Neural cell (in vitro differentiated cells): ENCODE data around the gene DHX34.

Experiments used
- EP300 ChIP-seq: fragments of 450-650 bp; conservative IDR thresholded peaks from 2 replicates; pipeline ENCODE4 v1.6.1; 2014; ENCODE audit warnings: antibody characterized with exemption, mild to moderate bottlenecking, moderate library complexity; ENCODE audit not compliant: poor library complexity, severe bottlenecking
- EZH2 ChIP-seq: fragments of 200-600, 300-800 bp; shearing (Covaris generic), sonication (generic); IDR thresholded peaks from 2 replicates; pipeline ENCODE4 v1.6.1; 2014; ENCODE audit warnings: antibody characterized with exemption, low read length, borderline replicate concordance, mild to moderate bottlenecking; ENCODE audit not compliant: insufficient read depth, poor library complexity, severe bottlenecking
- MXI1 ChIP-seq: fragments of 450-650 bp; conservative IDR thresholded peaks from 2 replicates; pipeline ENCODE4 v1.6.1; 2014; ENCODE audit warnings: antibody characterized with exemption, mild to moderate bottlenecking; ENCODE audit not compliant: poor library complexity, severe bottlenecking
- POLR2AphosphoS5 ChIP-seq: IDR thresholded peaks from 2 replicates; pipeline ENCODE4 v1.6.1; 2012
- RAD21 ChIP-seq: fragments of 450-650 bp; conservative IDR thresholded peaks from 2 replicates; pipeline ENCODE4 v1.6.1; 2014; ENCODE audit warnings: antibody characterized with exemption, mild to moderate bottlenecking, moderate library complexity
- SMC3 ChIP-seq: fragments of 450-650 bp; conservative IDR thresholded peaks from 2 replicates; pipeline ENCODE4 v1.6.1; 2014; ENCODE audit warnings: antibody characterized with exemption, mild to moderate bottlenecking, moderate library complexity; ENCODE audit not compliant: poor library complexity
- TAF1 ChIP-seq: IDR thresholded peaks from 2 replicates; pipeline ENCODE4 v1.6.1; 2012; ENCODE audit warnings: low read depth
- TF ChIP-seq, protein P1 (sequence below): fragments of 450-650 bp; IDR thresholded peaks from 2 replicates; pipeline ENCODE4 v1.5.1; 2014; ENCODE audit warnings: antibody characterized with exemption, mild to moderate bottlenecking, moderate library complexity; ENCODE audit not compliant: poor library complexity, severe bottlenecking
- TF ChIP-seq, protein P2 (sequence below): IDR thresholded peaks from 2 replicates; pipeline ENCODE4 v1.6.1; 2012; ENCODE audit warnings: borderline replicate concordance

DNA sequence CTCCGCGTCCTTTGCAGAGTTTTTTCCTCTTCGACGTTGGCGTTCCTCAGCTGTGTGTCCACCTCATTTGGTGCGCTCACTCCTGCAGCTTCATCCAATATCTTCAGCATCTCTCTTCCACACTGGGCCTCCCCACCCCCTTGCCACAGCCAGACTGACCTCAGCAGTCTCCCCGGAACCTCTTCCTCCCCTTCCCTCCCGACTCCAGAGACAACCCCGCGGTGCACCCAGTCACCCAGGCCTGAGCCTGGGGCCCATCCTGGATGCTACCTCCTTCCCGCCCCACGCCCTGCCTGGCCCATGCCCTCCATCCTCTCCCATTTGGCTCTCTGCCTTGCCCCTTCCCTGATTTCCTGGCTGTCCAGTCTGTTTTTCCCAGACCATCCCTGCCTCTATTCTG lies 25.2 kb upstream of the DHX34 start:
- TF ChIP-seq, protein P1, sequence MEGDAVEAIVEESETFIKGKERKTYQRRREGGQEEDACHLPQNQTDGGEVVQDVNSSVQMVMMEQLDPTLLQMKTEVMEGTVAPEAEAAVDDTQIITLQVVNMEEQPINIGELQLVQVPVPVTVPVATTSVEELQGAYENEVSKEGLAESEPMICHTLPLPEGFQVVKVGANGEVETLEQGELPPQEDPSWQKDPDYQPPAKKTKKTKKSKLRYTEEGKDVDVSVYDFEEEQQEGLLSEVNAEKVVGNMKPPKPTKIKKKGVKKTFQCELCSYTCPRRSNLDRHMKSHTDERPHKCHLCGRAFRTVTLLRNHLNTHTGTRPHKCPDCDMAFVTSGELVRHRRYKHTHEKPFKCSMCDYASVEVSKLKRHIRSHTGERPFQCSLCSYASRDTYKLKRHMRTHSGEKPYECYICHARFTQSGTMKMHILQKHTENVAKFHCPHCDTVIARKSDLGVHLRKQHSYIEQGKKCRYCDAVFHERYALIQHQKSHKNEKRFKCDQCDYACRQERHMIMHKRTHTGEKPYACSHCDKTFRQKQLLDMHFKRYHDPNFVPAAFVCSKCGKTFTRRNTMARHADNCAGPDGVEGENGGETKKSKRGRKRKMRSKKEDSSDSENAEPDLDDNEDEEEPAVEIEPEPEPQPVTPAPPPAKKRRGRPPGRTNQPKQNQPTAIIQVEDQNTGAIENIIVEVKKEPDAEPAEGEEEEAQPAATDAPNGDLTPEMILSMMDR: no peak
- TF ChIP-seq EP300: no peak
- no peak for TF ChIP-seq POLR2AphosphoS5
- TF ChIP-seq SMC3: no peak
- TF ChIP-seq EZH2: no peak
- no peak for TF ChIP-seq MXI1
- no peak for TF ChIP-seq TAF1
- TF ChIP-seq, protein P2, sequence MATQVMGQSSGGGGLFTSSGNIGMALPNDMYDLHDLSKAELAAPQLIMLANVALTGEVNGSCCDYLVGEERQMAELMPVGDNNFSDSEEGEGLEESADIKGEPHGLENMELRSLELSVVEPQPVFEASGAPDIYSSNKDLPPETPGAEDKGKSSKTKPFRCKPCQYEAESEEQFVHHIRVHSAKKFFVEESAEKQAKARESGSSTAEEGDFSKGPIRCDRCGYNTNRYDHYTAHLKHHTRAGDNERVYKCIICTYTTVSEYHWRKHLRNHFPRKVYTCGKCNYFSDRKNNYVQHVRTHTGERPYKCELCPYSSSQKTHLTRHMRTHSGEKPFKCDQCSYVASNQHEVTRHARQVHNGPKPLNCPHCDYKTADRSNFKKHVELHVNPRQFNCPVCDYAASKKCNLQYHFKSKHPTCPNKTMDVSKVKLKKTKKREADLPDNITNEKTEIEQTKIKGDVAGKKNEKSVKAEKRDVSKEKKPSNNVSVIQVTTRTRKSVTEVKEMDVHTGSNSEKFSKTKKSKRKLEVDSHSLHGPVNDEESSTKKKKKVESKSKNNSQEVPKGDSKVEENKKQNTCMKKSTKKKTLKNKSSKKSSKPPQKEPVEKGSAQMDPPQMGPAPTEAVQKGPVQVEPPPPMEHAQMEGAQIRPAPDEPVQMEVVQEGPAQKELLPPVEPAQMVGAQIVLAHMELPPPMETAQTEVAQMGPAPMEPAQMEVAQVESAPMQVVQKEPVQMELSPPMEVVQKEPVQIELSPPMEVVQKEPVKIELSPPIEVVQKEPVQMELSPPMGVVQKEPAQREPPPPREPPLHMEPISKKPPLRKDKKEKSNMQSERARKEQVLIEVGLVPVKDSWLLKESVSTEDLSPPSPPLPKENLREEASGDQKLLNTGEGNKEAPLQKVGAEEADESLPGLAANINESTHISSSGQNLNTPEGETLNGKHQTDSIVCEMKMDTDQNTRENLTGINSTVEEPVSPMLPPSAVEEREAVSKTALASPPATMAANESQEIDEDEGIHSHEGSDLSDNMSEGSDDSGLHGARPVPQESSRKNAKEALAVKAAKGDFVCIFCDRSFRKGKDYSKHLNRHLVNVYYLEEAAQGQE: no peak
- TF ChIP-seq RAD21: no peak
